ENCODE data around the gene ASB1. TPM values are rescaled to one million over a fixed set of nuclear protein-coding genes. Genes with fewer than 3 reads are reported as not detected.

Gene ASB1
- total and polyA plus RNA-seq, 2 of the 13 experiments (the other 11 are each of a cell fraction or from before 2014, with no cell fraction given): 48.6 to 49.2 TPM

- TF ChIP-seq TFE3 (CRISPR knock-in tag; IDR thresholded peaks at IDR 0.05) (peak; percentile 8; the same call in 1 of the 2 replicates), ARNT2 (CRISPR knock-in tag; IDR thresholded peaks at IDR 0.05; ENCODE audit: low read depth) (peak; percentile 93), POGK (CRISPR knock-in tag; conservative IDR thresholded peaks at IDR 0.05) (peak; percentile 61; the same call in 1 of the 2 replicates), ARID4A (CRISPR knock-in tag; IDR thresholded peaks at IDR 0.05; ENCODE audit: borderline replicate concordance) (peak; percentile 94), MXD3 (CRISPR knock-in tag; IDR thresholded peaks at IDR 0.05) (peak; percentile 64)
These were observed at the start of gene ASB1 (continued) for GRCh38 chr2:238426568-238427434.

Data from HepG2 (cell line).